GM12875 (cell line): ENCODE measurements around the gene PCDHA2.
"Not testable (repeated sequence)": the region's sequence is repeated elsewhere in the genome, so short reads cannot be mapped to it uniquely, and the experiment has no call there.

Source experiments
- H3K4me3 ChIP-seq: one replicate; pipeline ENCODE4 v1.5.1; 2011; ENCODE audit warnings: low read depth, low read length, control low read depth
- CTCF ChIP-seq: IDR thresholded peaks from 2 replicates; pipeline ENCODE4 v1.5.1; 2011; ENCODE audit warnings: low read depth, mild to moderate bottlenecking, control low read depth, inconsistent platforms, low read length, moderate library complexity, borderline replicate concordance; ENCODE audit not compliant: insufficient read depth

The PCDHA2 gene

GRCh38 chr5:140791089-140791488, 3.6 kb upstream of the PCDHA2 start:
- TF ChIP-seq CTCF: no peak
- H3K4me3 ChIP-seq: no peak overlapping the region

GRCh38 chr5:140795259-140795641, 598 bp downstream of the PCDHA2 start:
- H3K4me3 ChIP-seq: no peak overlapping the region
- TF ChIP-seq CTCF: no peak

GRCh38 chr5:140796072-140796717, 1.5 kb downstream of the PCDHA2 start:
- not testable (repeated sequence) for H3K4me3 ChIP-seq

- no peak for TF ChIP-seq CTCF
- no peak overlapping the region for H3K4me3 ChIP-seq
These were observed 2.1 kb downstream of the PCDHA2 start for GRCh38 chr5:140796718-140797095.

GRCh38 chr5:140800816-140801493, 6.3 kb downstream of the PCDHA2 start, which contains the start of gene PCDHA3:
TSS of gene PCDHA3 (plus strand) at chr5:140801057.
- TF ChIP-seq CTCF: no peak
- H3K4me3 ChIP-seq: no peak within 1 kb of the TSS

- TF ChIP-seq CTCF: no peak
- H3K4me3 ChIP-seq: no peak overlapping the region
These were observed 6.8 kb downstream of the PCDHA2 start for GRCh38 chr5:140801494-140801841.

GRCh38 chr5:140802381-140802780, 7.7 kb downstream of the PCDHA2 start:
- not testable (repeated sequence) for H3K4me3 ChIP-seq

GRCh38 chr5:140802781-140803271, 8.2 kb downstream of the PCDHA2 start:
- TF ChIP-seq CTCF: no peak
- H3K4me3 ChIP-seq: no peak overlapping the region
